ENCODE results near the gene PLCB3. TPM values are rescaled to one million over a fixed set of nuclear protein-coding genes. Genes with fewer than 3 reads are reported as not detected.

The PLCB3 gene
- total RNA-seq, 1 experiment from 2014 or later, result 34.6 TPM

GRCh38 chr11:64292460-64293254 is 41.3 kb downstream of the PLCB3 start:
- CTCF ChIA-PET, result interaction anchor here (0.6 to 1.9 kb wide), 4 partner anchors 9 to 62 kb away, joined by 3 to 14 read pairs (median 6); no protein-coding TSS in a partner anchor
- no TSS peak for BruUV-seq (replicated peaks)
- TF ChIP-seq CTCF (IDR thresholded peaks at IDR 0.05; ENCODE audit: unreplicated experiment), result no peak
- Mint-ChIP-seq H3K27ac (ENCODE audit: low read depth, unreplicated experiment) (no peak overlapping the region), H3K36me3 (ENCODE audit: insufficient read depth, unreplicated experiment) (peaks cover 6% of the 10 kb centered on the region), H3K27me3 (ENCODE audit: insufficient read depth, unreplicated experiment) (peaks cover 11% of the 10 kb centered on the region), H3K9me3 (ENCODE audit: unreplicated experiment) (no peaks in the 10 kb centered on the region), H3K4me3 (ENCODE audit: unreplicated experiment) (no peak overlapping the region), H3K4me1 (ENCODE audit: insufficient read depth, unreplicated experiment) (peaks cover 10% of the 10 kb centered on the region)
- DNase-seq (ENCODE audit: unreplicated experiment), result no peak
- POLR2A ChIA-PET, result interaction anchor here (0.6 kb wide), 1 partner anchor 25 kb away, joined by 4 read pairs; the partner anchor contains the start of gene TRMT112
- intact Hi-C loops (cut with micrococcal nuclease), result no loop called here

GRCh38 chr11:64294774-64295173 is 43.4 kb downstream of the PLCB3 start:
- no peak overlapping the region for H3K27ac Mint-ChIP-seq (ENCODE audit: low read depth, unreplicated experiment)
- ChIA-PET POLR2A (interaction anchor here (0.6 to 1.1 kb wide), 2 partner anchors 18 to 49 kb away, joined by 3 to 6 read pairs; no protein-coding TSS in a partner anchor), CTCF (interaction anchor here (0.9 kb wide), 1 partner anchor 37 kb away, joined by 3 read pairs; no protein-coding TSS in a partner anchor)
- DNase-seq (ENCODE audit: unreplicated experiment), result no peak
- peaks cover 11% of the 10 kb centered on the region for H3K27me3 Mint-ChIP-seq (ENCODE audit: insufficient read depth, unreplicated experiment)
- peaks cover 6% of the 10 kb centered on the region for H3K36me3 Mint-ChIP-seq (ENCODE audit: insufficient read depth, unreplicated experiment)
- peaks cover 10% of the 10 kb centered on the region for H3K4me1 Mint-ChIP-seq (ENCODE audit: insufficient read depth, unreplicated experiment)
- intact Hi-C loops (cut with micrococcal nuclease), result no loop called here
- no peaks in the 10 kb centered on the region for H3K9me3 Mint-ChIP-seq (ENCODE audit: unreplicated experiment)
- no peak overlapping the region for H3K4me3 Mint-ChIP-seq (ENCODE audit: unreplicated experiment)
- TF ChIP-seq CTCF (IDR thresholded peaks at IDR 0.05; ENCODE audit: unreplicated experiment), result no peak
- BruUV-seq (replicated peaks), result no TSS peak

- no peak for TF ChIP-seq CTCF (IDR thresholded peaks at IDR 0.05; ENCODE audit: unreplicated experiment)
- Mint-ChIP-seq H3K27me3 (ENCODE audit: insufficient read depth, unreplicated experiment) (peaks cover 6% of the 10 kb centered on the region), H3K27ac (ENCODE audit: low read depth, unreplicated experiment) (no peak overlapping the region), H3K9me3 (ENCODE audit: unreplicated experiment) (no peaks in the 10 kb centered on the region), H3K4me1 (ENCODE audit: insufficient read depth, unreplicated experiment) (peaks cover 10% of the 10 kb centered on the region), H3K36me3 (ENCODE audit: insufficient read depth, unreplicated experiment) (peaks cover 2% of the 10 kb centered on the region), H3K4me3 (ENCODE audit: unreplicated experiment) (no peak overlapping the region)
- CTCF ChIA-PET, result interaction anchor here (0.7 to 1.0 kb wide), 4 partner anchors 24 to 112 kb away, joined by 3 to 5 read pairs (median 3); no protein-coding TSS in a partner anchor
- intact Hi-C loops (cut with micrococcal nuclease), result no loop called here
- no peak for DNase-seq (ENCODE audit: unreplicated experiment)
- BruUV-seq (replicated peaks), result no TSS peak
- POLR2A ChIA-PET, result interaction anchor here (0.8 to 2.6 kb wide), 5 partner anchors 10 to 26 kb away, joined by 4 to 11 read pairs (median 5); partner anchors contain the start of genes BAD, GPR137 and PRDX5
These were observed 44.4 kb downstream of the PLCB3 start for GRCh38 chr11:64295760-64296159.

GRCh38 chr11:64296236-64296635 is 44.9 kb downstream of the PLCB3 start:
- Mint-ChIP-seq H3K4me3 (ENCODE audit: unreplicated experiment) (no peak overlapping the region), H3K27ac (ENCODE audit: low read depth, unreplicated experiment) (no peak overlapping the region), H3K27me3 (ENCODE audit: insufficient read depth, unreplicated experiment) (peaks cover under 1% of the 10 kb centered on the region), H3K9me3 (ENCODE audit: unreplicated experiment) (no peaks in the 10 kb centered on the region), H3K4me1 (ENCODE audit: insufficient read depth, unreplicated experiment) (peaks cover 10% of the 10 kb centered on the region), H3K36me3 (ENCODE audit: insufficient read depth, unreplicated experiment) (no peaks in the 10 kb centered on the region)
- BruUV-seq (replicated peaks), result no TSS peak
- POLR2A ChIA-PET, result interaction anchor here (0.5 to 2.6 kb wide), 6 partner anchors 10 to 42 kb away, joined by 3 to 11 read pairs (median 5); partner anchors contain the start of genes BAD, GPR137 and PRDX5
- CTCF ChIA-PET, result interaction anchor here (0.8 to 1.0 kb wide), 3 partner anchors 24 to 91 kb away, joined by 3 to 5 read pairs (median 4); no protein-coding TSS in a partner anchor
- TF ChIP-seq CTCF (IDR thresholded peaks at IDR 0.05; ENCODE audit: unreplicated experiment), result no peak
- intact Hi-C loops (cut with micrococcal nuclease), result no loop called here
- no peak for DNase-seq (ENCODE audit: unreplicated experiment)
